Lung (tissue), 12 donors: ENCODE data around the gene KIF1B. TPM values are rescaled to one million over a fixed set of nuclear protein-coding genes. Genes with fewer than 3 reads are reported as not detected.
A peak's percentile ranks its signal among the peaks of the same experiment; 100 is the strongest.

Experiments
- ATAC-seq: fragments of 200-7000 bp; cut with Tn5 transposase; one replicate; pipeline ENCODE4 v1.9.1; 2020; ENCODE audit warnings: moderate number of reproducible peaks; ENCODE audit not compliant: insufficient read depth, low FRiP score
- DNase-seq, 3 donors: peaks; one replicate each; pipeline ENCODE4 v3.0.0-alpha.2; 2013 to 2017
- H3K27ac ChIP-seq, 2 donors: one replicate each; pipeline ENCODE4 v1.5.1; 2013; ENCODE audit warnings: mild to moderate bottlenecking in 2 of 2, moderate library complexity in 2 of 2, control low read depth in 1 of 2, inconsistent platforms in 1 of 2, low read depth in 1 of 2, low read length in 1 of 2
- H3K27me3 ChIP-seq, 3 donors: one replicate each; pipeline ENCODE4 v1.5.1; 2013; ENCODE audit warnings: low read length in 2 of 3; ENCODE audit not compliant: control insufficient read depth in 3 of 3, insufficient read depth in 3 of 3
- H3K36me3 ChIP-seq, 4 donors: one replicate each; pipeline ENCODE4 v1.5.1; 2013; ENCODE audit warnings: low read length in 4 of 4, mild to moderate bottlenecking in 1 of 4, moderate library complexity in 1 of 4; ENCODE audit not compliant: control insufficient read depth in 4 of 4, insufficient read depth in 4 of 4
- H3K4me1 ChIP-seq, 5 donors: one replicate each; pipeline ENCODE4 v1.5.1; 2013; ENCODE audit warnings: low read length in 5 of 5, mild to moderate bottlenecking in 2 of 5, moderate library complexity in 1 of 5; ENCODE audit not compliant: control insufficient read depth in 5 of 5, insufficient read depth in 5 of 5
- H3K4me3 ChIP-seq: one replicate; pipeline ENCODE4 v1.5.1; 2013; ENCODE audit warnings: mild to moderate bottlenecking, control low read depth, moderate library complexity
- H3K9ac ChIP-seq, 2 donors: one replicate each; pipeline ENCODE4 v1.5.1; 2013; ENCODE audit warnings: low read length in 2 of 2, control low read depth in 1 of 2; ENCODE audit not compliant: insufficient read depth in 1 of 2
- H3K9me3 ChIP-seq, 4 donors: one replicate each; pipeline ENCODE4 v1.5.1; 2013; ENCODE audit warnings: low read length in 3 of 4, mild to moderate bottlenecking in 1 of 4, moderate library complexity in 1 of 4; ENCODE audit not compliant: control insufficient read depth in 4 of 4, insufficient read depth in 3 of 4
- CTCF ChIP-seq: IDR thresholded peaks from 2 replicates; pipeline ENCODE4 v1.5.1; 2012; ENCODE audit warnings: mild to moderate bottlenecking; ENCODE audit errors: control extremely low read depth, extremely low read depth
- WGBS, 2 donors: extraction: QIAGEN DNeasy Blood & Tissue Kit; methylation state at CpG; one replicate each; pipeline ENCODE4 v1.1.7; 2013; 5-methylcytosine and 5-hydroxymethylcytosine counted together
- polyA plus RNA-seq, 2 donors: library from polyadenylated mRNA; stranded (reverse); fragments of 200-250 nt; gene quantifications; one replicate each; pipeline ENCODE4 v1.2.1, GENCODE V29; 2013
- total RNA-seq, 2 donors: library from RNA; depleted of rRNA in 1 of 2; stranded (reverse); fragments of >200 nt in 1 of 2; gene quantifications; one replicate each; pipeline ENCODE4 v1.2.1, GENCODE V29; 2014 to 2021
- donor health status: control.
- donor health status: control.
- donor health status: Bipolar disorder and iron deficiency.
- donor health status: healthy.
- donor health status: DM: yes; HTN: yes; CAD: no.

The KIF1B gene
- total and polyA plus RNA-seq, 4 donors = 9.7 to 64.0 (median 24.4) TPM

DNA sequence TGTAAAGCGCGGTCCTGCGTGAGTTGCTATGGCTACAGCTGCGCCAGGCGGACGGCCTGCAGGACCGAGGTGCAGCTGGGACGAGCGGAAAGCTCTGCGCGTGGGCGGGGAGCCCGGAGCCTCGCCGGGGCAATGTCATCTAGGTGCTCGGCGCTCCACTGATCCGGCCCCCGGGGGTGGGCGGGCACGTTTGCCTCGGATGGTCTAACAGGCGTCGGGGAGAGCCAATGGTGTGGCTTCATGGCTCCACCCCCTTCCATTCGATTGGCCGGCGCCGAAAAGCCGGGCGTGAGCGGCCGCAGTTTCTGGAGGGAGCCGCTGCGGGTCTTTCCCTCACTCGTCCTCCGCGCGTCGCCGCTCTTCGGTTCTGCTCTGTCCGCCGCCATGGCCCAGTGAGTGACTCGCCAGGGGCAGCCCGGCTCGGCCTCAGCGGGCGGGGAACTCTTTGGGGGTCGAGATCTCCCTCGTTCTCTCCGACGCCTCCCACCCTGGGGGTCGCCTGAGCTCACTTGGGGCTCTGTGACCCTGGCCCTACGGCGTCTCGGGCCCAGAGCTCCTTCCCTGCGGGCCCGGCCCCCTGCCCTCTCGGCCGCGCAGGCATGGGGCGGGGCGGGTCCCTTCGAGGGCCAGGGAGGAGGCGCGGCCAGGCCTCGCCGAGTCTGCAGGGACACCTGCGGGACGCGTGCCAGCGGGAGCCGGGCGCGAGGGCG lies 188.5 kb downstream of the KIF1B start, which contains the start of gene PGD:
PGD (plus strand) TSS at position 331 of the 710 bp plus-strand sequence; CDS start at position 385, 54 bp downstream.
- H3K27me3 ChIP-seq = no peaks in the 10 kb centered on the region
- no peak for TF ChIP-seq CTCF
- peaks cover 0 to 1% (median 0%) of the 10 kb centered on the region in 4 donors for H3K9me3 ChIP-seq
- ATAC-seq (peak; percentile 98), DNase-seq (peak; percentile 98 to 99 (median 98))
- WGBS, 2 donors = 0% methylated on average over 69 to 76 of the region's 76 CpGs
- peak within 1 kb of the TSS; percentile 96 for H3K4me3 ChIP-seq
- peak within 1 kb of the TSS; percentile 68 to 76 for H3K9ac ChIP-seq
- peak within 1 kb of the TSS; percentile 76 to 93 for H3K27ac ChIP-seq
- peaks cover 5 to 10% (median 6%) of the 10 kb centered on the region in 4 donors for H3K36me3 ChIP-seq
- peaks cover 0 to 10% (median 6%) of the 10 kb centered on the region in 5 donors for H3K4me1 ChIP-seq

DNA sequence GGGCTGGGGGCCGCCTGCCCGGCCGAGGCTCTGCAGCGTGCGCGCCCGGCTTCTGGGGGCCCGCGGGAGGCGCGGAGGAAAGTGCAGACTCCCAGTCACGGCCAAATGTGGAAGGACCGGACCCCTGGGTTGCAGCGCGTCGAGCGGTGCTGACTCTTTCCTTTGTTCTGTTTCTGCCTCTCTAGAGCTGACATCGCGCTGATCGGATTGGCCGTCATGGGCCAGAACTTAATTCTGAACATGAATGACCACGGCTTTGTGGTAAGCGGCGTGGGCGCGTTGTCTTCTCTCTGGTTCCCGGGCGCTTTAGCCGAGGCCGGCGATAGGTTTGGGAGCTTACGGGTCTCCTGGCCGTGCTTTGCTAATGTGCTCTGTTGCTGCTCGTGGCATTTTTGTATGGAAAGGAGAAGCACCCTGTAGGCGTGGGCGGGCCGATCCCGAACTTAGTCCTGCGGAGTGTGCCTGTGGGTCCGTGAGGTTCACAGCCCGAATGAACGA lies 189.1 kb downstream of the KIF1B start:
- WGBS, 2 donors = 1 to 2% methylated on average over 33 to 42 of the region's 42 CpGs
- Histone ChIP-seq H3K36me3 (peaks cover 10 to 16% (median 11%) of the 10 kb centered on the region in 4 donors), H3K4me1 (peaks cover 0 to 10% (median 6%) of the 10 kb centered on the region in 5 donors), H3K27ac (peak overlapping the region; percentile 76 to 93), H3K27me3 (no peaks in the 10 kb centered on the region), H3K9me3 (no peaks in the 10 kb centered on the region), H3K4me3 (peak overlapping the region; percentile 96), H3K9ac (peak overlapping the region; percentile 68 to 76)
- no peak for TF ChIP-seq CTCF
- peak in 1 of 3 donors; percentile 53 for DNase-seq
- no peak for ATAC-seq

- no peak for ATAC-seq
- DNase-seq = no peak
- Histone ChIP-seq H3K27me3 (no peaks in the 10 kb centered on the region), H3K27ac (peak overlapping the region in 1 of 2 donors; percentile 93), H3K9ac (peak overlapping the region; percentile 68 to 76), H3K9me3 (no peaks in the 10 kb centered on the region), H3K4me1 (peaks cover 0 to 10% (median 6%) of the 10 kb centered on the region in 5 donors), H3K4me3 (peak overlapping the region; percentile 96), H3K36me3 (peaks cover 10 to 19% (median 13%) of the 10 kb centered on the region in 4 donors)
- TF ChIP-seq CTCF = no peak
- 43 to 54% methylated on average over 8 of the region's 8 CpGs for WGBS, 2 donors
These were observed 189.6 kb downstream of the KIF1B start for GRCh38 chr1:10400013-10400412.
